A673 (cell line): ENCODE data around the gene MCAM. TPM values are rescaled to one million over a fixed set of nuclear protein-coding genes. Genes with fewer than 3 reads are reported as not detected.
A peak's percentile ranks its signal among the peaks of the same experiment; 100 is the strongest.

Experiments
- BruUV-seq: library from RNA; stranded (reverse); fragments of 400-500 nt; replicated peaks from 2 replicates; lab custom pipeline; 2021; lab: Mats Ljungman, UMichigan
- CTCF ChIA-PET: fragments of 300-600 bp; sonication (Branson Sonifier 250); formaldehyde crosslinking; loops from one replicate; lab custom pipeline; 2022; ENCODE audit warnings: antibody characterized with exemption; lab: Charles Lee
- POLR2A ChIA-PET: fragments of 300-600 bp; sonication (Branson Sonifier 250); formaldehyde crosslinking; loops from one replicate; lab custom pipeline; 2022; ENCODE audit warnings: antibody characterized with exemption; ENCODE audit not compliant: low non-redundant PET; lab: Charles Lee
- DNase-seq: peaks from one replicate; pipeline ENCODE4 v3.0.0-alpha.2; 2015; ENCODE audit warnings: low spot score
- H3K27ac ChIP-seq: fragments of 200-600 bp; sonication (generic); 2 replicates; pipeline ENCODE4 v1.5.1; 2016; ENCODE audit warnings: mixed run types, low read depth, mild to moderate bottlenecking, mixed read lengths, antibody characterized with exemption, low read length; ENCODE audit not compliant: poor library complexity, severe bottlenecking
- H3K27me3 ChIP-seq: fragments of 200-600 bp; sonication (generic); replicated peaks from 2 replicates; pipeline ENCODE4 v1.6.1; 2017; ENCODE audit warnings: mixed run types, low read depth, mild to moderate bottlenecking, mixed read lengths, antibody characterized with exemption, low read length; ENCODE audit not compliant: insufficient read depth, poor library complexity
- H3K36me3 ChIP-seq: fragments of 200-600 bp; sonication (generic); 2 replicates; pipeline ENCODE4 v1.6.1; 2016; ENCODE audit warnings: mixed run types, mild to moderate bottlenecking, mixed read lengths, antibody characterized with exemption, low read length; ENCODE audit not compliant: insufficient read depth, poor library complexity, severe bottlenecking
- H3K4me1 ChIP-seq: fragments of 200-600 bp; sonication (generic); 2 replicates; pipeline ENCODE4 v1.6.1; 2017; ENCODE audit warnings: mixed run types, mild to moderate bottlenecking, mixed read lengths, antibody characterized with exemption, low read length; ENCODE audit not compliant: insufficient read depth, poor library complexity, severe bottlenecking
- H3K4me3 ChIP-seq: fragments of 200-600 bp; sonication (generic); 2 replicates; pipeline ENCODE4 v1.5.1; 2016; ENCODE audit warnings: low read depth, mixed run types, mild to moderate bottlenecking, mixed read lengths, low read length; ENCODE audit not compliant: poor library complexity, severe bottlenecking
- H3K9me3 ChIP-seq: fragments of 200-600 bp; sonication (generic); 2 replicates; pipeline ENCODE4 v1.6.1; 2016; ENCODE audit warnings: mixed run types, low read depth, mild to moderate bottlenecking, mixed read lengths, antibody characterized with exemption, low read length; ENCODE audit not compliant: poor library complexity, severe bottlenecking
- EZH2 ChIP-seq: fragments of 200-600 bp; sonication (generic); IDR thresholded peaks from 2 replicates; pipeline ENCODE4 v1.6.1; 2017; ENCODE audit warnings: borderline replicate concordance, low read depth, mild to moderate bottlenecking, mixed read lengths, antibody characterized with exemption, low read length; ENCODE audit not compliant: poor library complexity, severe bottlenecking
- intact Hi-C: fragments of 100-400 bp; cut with micrococcal nuclease; formaldehyde crosslinking; loops from one replicate; pipeline ENCODE4 v1.10.0; 2022; ENCODE audit not compliant: unreplicated experiment
- total RNA-seq: library from RNA; stranded (reverse); gene quantifications from 2 replicates; pipeline ENCODE4 v1.2.3, GENCODE V29; 2021
- TF ChIP-seq, protein P1 (sequence below): fragments of 300-800, 200-600 bp; sonication (generic); conservative IDR thresholded peaks from 2 replicates; pipeline ENCODE4 v1.5.1; 2017; ENCODE audit warnings: low read depth, mild to moderate bottlenecking, antibody characterized with exemption, low read length, moderate library complexity, mixed read lengths

MCAM gene
- total RNA-seq, 1 experiment from 2014 or later, result 14.4 TPM

DNA sequence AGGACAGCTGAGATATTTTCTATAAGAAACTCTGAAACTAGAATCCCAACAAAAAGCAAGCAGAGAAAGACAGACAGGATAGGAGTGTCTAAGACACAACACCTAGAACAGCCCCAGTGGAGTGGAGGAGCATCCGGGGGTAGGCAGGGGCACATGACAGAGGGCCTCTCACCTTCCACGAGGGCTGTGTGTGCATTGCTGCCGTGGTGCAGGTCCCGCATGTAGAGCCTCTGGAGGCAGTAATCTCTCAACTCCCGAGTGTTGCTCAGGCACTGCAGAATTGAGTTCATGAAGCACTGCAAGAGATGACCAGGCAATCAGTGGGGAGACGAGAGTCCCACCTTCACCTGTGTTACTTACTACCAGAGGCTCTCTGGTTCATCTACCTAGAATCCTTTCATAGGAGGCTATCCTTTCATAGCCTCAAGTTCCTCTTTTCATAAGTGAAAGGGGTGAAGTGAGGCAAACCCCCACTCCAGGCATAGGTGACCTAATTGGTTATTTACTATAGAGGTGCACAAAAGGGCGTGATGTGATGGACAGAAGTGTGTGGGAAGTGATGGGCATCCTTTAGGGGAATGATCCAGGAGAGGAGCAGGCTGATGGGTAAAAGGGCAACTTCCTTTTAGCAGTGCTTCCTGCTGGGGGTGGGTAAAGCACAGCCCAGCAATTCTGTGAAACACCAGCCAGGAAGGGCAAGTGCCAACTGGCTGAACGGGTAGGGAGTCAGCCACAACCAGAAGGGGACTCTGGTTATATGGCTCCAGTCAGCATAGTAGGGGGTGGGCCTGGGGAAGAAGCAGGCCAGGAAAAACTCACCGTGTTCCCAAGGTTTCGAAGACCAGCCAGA lies 42.7 kb upstream of the MCAM start:
- ChIA-PET CTCF (no interaction called here), POLR2A (no interaction called here)
- no peak for DNase-seq
- no peaks in the 10 kb centered on the region for H3K27me3 ChIP-seq
- H3K9me3 ChIP-seq, result no peaks in the 10 kb centered on the region
- no peak overlapping the region for H3K4me3 ChIP-seq
- intact Hi-C loops, result loop anchor here (10.0 kb wide), 1 partner anchor 745 kb away; no protein-coding TSS in a partner anchor
- H3K36me3 ChIP-seq, result peaks cover 4% of the 10 kb centered on the region
- peaks cover 22% of the 10 kb centered on the region for H3K4me1 ChIP-seq
- BruUV-seq, result no TSS peak
- no peak for TF ChIP-seq EZH2
- TF ChIP-seq, protein P1, sequence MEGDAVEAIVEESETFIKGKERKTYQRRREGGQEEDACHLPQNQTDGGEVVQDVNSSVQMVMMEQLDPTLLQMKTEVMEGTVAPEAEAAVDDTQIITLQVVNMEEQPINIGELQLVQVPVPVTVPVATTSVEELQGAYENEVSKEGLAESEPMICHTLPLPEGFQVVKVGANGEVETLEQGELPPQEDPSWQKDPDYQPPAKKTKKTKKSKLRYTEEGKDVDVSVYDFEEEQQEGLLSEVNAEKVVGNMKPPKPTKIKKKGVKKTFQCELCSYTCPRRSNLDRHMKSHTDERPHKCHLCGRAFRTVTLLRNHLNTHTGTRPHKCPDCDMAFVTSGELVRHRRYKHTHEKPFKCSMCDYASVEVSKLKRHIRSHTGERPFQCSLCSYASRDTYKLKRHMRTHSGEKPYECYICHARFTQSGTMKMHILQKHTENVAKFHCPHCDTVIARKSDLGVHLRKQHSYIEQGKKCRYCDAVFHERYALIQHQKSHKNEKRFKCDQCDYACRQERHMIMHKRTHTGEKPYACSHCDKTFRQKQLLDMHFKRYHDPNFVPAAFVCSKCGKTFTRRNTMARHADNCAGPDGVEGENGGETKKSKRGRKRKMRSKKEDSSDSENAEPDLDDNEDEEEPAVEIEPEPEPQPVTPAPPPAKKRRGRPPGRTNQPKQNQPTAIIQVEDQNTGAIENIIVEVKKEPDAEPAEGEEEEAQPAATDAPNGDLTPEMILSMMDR, result no peak
- H3K27ac ChIP-seq, result no peak overlapping the region

DNA sequence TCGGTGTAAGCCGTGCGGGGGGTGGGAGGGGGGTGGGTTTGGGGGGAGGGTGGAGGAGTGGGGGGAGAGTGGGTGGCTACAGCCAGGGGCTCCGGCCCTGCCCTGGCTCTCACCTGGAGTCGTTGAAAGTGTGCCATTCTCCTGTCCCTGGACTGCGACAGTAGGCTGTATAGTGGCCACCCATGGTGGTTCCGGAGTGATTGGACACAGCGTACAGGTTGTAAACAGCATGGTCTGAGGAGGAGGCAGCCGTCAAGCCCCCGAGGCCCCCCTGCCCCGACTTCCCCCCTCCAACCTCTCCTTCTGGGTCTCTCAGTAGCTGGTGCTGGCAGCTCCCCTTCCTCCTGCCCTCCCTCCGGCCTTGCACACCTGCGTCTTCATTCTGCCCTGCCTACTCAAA lies 40.1 kb upstream of the MCAM start:
- Histone ChIP-seq H3K4me3 (peak overlapping the region; percentile 64), H3K9me3 (no peaks in the 10 kb centered on the region), H3K27me3 (no peaks in the 10 kb centered on the region), H3K36me3 (peaks cover 4% of the 10 kb centered on the region), H3K4me1 (peaks cover 13% of the 10 kb centered on the region), H3K27ac (peak overlapping the region; percentile 79)
- intact Hi-C loops, result loop anchor here (2.0 to 10.0 kb wide), 2 partner anchors 18 to 748 kb away; no protein-coding TSS in a partner anchor
- BruUV-seq, result no TSS peak
- ChIA-PET POLR2A (no interaction called here), CTCF (interaction anchor here (1.2 to 2.5 kb wide), 4 partner anchors 16 to 118 kb away, joined by 9 to 50 read pairs (median 28); partner anchors contain the start of gene RNF26)
- DNase-seq, result no peak
- TF ChIP-seq EZH2, result no peak
- TF ChIP-seq, protein P1, result no peak

DNA sequence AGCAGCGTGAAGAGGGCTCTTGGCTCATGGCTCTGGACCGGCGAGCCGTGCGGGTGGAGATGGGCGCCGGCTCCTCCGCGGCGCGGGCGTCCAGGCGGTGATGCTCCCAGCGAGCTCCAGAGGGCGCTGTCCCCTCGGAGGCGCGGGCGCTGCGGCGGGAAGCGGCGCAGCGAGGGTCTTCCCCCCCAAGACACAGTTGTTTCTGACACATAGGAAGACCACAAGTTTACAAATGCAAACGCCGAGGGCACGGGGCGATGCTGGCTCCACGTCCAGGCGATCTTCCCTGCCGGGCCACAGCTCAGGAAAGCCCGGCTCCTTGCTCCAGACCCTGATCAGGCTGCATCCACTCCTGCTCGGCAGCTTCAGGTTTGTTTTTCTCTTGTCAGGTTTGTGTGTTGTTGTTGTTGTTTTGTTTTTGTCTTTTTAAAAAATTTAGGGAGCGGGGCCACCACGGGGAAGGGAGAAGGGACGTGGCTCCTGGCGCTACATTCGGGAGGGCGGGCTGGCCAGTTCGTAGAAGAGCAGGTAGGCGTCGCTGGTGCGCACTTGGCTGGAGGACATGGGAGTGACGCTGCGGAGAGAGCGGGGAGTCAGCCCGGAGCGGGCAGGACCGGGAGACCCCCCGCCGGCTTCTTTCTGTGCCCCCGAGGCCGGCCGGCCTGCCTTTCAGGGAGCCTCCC lies 39.6 kb upstream of the MCAM start:
- Histone ChIP-seq H3K9me3 (no peaks in the 10 kb centered on the region), H3K4me1 (peaks cover 9% of the 10 kb centered on the region), H3K27ac (peak overlapping the region; percentile 79), H3K27me3 (no peaks in the 10 kb centered on the region), H3K4me3 (peak overlapping the region; percentile 64), H3K36me3 (peaks cover 4% of the 10 kb centered on the region)
- TF ChIP-seq, protein P1, result peak; percentile 95
- TF ChIP-seq EZH2, result no peak
- peak; percentile 93 for DNase-seq
- ChIA-PET POLR2A (interaction anchor here (0.5 to 0.7 kb wide), 3 partner anchors 19 to 140 kb away, joined by 3 to 7 read pairs (median 3); no protein-coding TSS in a partner anchor), CTCF (interaction anchor here (0.5 to 2.5 kb wide), 15 partner anchors 8 to 210 kb away, joined by 3 to 50 read pairs (median 6); partner anchors contain the start of genes RNF26 and USP2)
- no TSS peak for BruUV-seq
- intact Hi-C loops, result loop anchor here (1.0 to 10.0 kb wide), 3 partner anchors 18 to 748 kb away; no protein-coding TSS in a partner anchor
